ENCODE data around the gene MARVELD2. TPM values are rescaled to one million over a fixed set of nuclear protein-coding genes. Genes with fewer than 3 reads are reported as not detected.

Gene MARVELD2
- total and polyA plus RNA-seq, 2 of the 13 experiments (the other 11 are each of a cell fraction or from before 2014, with no cell fraction given): 11.1 to 15.4 TPM

DNA sequence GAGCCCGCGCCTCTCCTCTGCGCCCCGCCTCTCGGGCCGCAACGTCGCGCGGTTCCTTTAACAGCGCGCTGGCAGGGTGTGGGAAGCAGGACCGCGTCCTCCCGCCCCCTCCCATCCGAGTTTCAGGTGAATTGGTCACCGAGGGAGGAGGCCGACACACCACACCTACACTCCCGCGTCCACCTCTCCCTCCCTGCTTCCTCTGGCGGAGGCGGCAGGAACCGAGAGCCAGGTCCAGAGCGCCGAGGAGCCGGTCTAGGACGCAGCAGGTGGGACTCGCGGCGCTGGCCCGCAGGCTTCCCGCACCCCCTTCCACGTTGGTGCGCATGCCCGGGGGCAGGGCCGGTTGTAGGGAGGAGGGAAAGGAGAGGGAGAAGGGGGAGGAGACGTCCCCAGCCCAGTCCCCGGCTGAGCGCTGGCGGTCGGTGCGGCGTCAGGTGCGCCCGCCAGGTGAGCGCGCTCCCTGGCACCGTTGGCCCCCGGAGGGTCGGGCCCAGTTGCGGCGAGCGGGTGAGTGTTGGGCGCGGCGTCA is 77.5 kb downstream of the MARVELD2 start, which contains the start of gene OCLN (continued):
- TF ChIP-seq, protein P1, sequence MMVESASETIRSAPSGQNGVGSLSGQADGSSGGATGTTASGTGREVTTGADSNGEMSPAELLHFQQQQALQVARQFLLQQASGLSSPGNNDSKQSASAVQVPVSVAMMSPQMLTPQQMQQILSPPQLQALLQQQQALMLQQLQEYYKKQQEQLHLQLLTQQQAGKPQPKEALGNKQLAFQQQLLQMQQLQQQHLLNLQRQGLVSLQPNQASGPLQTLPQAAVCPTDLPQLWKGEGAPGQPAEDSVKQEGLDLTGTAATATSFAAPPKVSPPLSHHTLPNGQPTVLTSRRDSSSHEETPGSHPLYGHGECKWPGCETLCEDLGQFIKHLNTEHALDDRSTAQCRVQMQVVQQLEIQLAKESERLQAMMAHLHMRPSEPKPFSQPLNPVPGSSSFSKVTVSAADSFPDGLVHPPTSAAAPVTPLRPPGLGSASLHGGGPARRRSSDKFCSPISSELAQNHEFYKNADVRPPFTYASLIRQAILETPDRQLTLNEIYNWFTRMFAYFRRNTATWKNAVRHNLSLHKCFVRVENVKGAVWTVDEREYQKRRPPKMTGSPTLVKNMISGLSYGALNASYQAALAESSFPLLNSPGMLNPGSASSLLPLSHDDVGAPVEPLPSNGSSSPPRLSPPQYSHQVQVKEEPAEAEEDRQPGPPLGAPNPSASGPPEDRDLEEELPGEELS (CRISPR knock-in tag; IDR thresholded peaks at IDR 0.05): peak; percentile 28; the same call in 1 of the 2 replicates
- TF ChIP-seq POLR2G (IDR thresholded peaks at IDR 0.05; ENCODE audit: low read depth, low read length) (peak; percentile 83), ZKSCAN1 (IDR thresholded peaks at IDR 0.05; ENCODE audit: low read length) (no peak), AGO1 (IDR thresholded peaks at IDR 0.05; ENCODE audit: low read depth, low read length, poor library complexity, severe bottlenecking) (no peak), ZNF83 (CRISPR knock-in tag; IDR thresholded peaks at IDR 0.05; ENCODE audit: borderline replicate concordance) (no peak), MTA1 (CRISPR knock-in tag; IDR thresholded peaks at IDR 0.05; ENCODE audit: borderline replicate concordance) (peak; percentile 72; the same call in 1 of the 2 replicates), ZNF12 (CRISPR knock-in tag; IDR thresholded peaks at IDR 0.05) (no peak), HNRNPUL1 (IDR thresholded peaks at IDR 0.05; ENCODE audit: low read depth, low read length) (no peak), ZNF10 (CRISPR knock-in tag; IDR thresholded peaks at IDR 0.05; ENCODE audit: borderline replicate concordance, low read depth) (no peak), TBX2 (CRISPR knock-in tag; IDR thresholded peaks at IDR 0.05; ENCODE audit: borderline replicate concordance) (peak; percentile 92), CENPT (CRISPR knock-in tag; IDR thresholded peaks at IDR 0.05; ENCODE audit: low read depth) (no peak), SP140L (CRISPR knock-in tag; IDR thresholded peaks at IDR 0.05; ENCODE audit: borderline replicate concordance) (no peak), REL (CRISPR knock-in tag; conservative IDR thresholded peaks at IDR 0.05) (peak; percentile 75), ZNF563 (CRISPR knock-in tag; IDR thresholded peaks at IDR 0.05) (no peak; the same call in 1 of the 2 replicates), SETDB1 (CRISPR knock-in tag; IDR thresholded peaks at IDR 0.05; ENCODE audit: borderline replicate concordance) (no peak), ZNF510 (CRISPR knock-in tag; IDR thresholded peaks at IDR 0.05; ENCODE audit: low read depth) (0 out of 2 replicates have a peak, but pooled peaks have one; percentile 29)
- TF ChIP-seq, protein P2, sequence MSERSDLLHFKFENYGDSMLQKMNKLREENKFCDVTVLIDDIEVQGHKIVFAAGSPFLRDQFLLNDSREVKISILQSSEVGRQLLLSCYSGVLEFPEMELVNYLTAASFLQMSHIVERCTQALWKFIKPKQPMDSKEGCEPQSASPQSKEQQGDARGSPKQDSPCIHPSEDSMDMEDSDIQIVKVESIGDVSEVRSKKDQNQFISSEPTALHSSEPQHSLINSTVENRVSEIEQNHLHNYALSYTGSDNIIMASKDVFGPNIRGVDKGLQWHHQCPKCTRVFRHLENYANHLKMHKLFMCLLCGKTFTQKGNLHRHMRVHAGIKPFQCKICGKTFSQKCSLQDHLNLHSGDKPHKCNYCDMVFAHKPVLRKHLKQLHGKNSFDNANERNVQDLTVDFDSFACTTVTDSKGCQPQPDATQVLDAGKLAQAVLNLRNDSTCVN (CRISPR knock-in tag; IDR thresholded peaks at IDR 0.05; ENCODE audit: borderline replicate concordance): no peak
- TF ChIP-seq, protein P3, sequence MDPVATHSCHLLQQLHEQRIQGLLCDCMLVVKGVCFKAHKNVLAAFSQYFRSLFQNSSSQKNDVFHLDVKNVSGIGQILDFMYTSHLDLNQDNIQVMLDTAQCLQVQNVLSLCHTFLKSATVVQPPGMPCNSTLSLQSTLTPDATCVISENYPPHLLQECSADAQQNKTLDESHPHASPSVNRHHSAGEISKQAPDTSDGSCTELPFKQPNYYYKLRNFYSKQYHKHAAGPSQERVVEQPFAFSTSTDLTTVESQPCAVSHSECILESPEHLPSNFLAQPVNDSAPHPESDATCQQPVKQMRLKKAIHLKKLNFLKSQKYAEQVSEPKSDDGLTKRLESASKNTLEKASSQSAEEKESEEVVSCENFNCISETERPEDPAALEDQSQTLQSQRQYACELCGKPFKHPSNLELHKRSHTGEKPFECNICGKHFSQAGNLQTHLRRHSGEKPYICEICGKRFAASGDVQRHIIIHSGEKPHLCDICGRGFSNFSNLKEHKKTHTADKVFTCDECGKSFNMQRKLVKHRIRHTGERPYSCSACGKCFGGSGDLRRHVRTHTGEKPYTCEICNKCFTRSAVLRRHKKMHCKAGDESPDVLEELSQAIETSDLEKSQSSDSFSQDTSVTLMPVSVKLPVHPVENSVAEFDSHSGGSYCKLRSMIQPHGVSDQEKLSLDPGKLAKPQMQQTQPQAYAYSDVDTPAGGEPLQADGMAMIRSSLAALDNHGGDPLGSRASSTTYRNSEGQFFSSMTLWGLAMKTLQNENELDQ (CRISPR knock-in tag; IDR thresholded peaks at IDR 0.05; ENCODE audit: borderline replicate concordance): 0 out of 2 replicates have a peak, but pooled peaks have one; percentile 41
- TF ChIP-seq, protein P4, sequence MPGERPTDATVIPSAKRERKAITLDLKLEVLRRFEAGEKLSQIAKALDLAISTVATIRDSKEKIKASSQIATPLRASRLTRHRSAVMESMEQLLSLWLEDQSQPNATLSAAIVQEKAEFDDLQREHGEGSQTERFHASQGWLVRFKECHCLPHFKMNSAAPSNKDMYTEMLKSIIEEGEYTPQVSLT (CRISPR knock-in tag; IDR thresholded peaks at IDR 0.05; ENCODE audit: borderline replicate concordance, low read depth): no peak; the same call in 1 of the 2 replicates
- TF ChIP-seq, protein P5, sequence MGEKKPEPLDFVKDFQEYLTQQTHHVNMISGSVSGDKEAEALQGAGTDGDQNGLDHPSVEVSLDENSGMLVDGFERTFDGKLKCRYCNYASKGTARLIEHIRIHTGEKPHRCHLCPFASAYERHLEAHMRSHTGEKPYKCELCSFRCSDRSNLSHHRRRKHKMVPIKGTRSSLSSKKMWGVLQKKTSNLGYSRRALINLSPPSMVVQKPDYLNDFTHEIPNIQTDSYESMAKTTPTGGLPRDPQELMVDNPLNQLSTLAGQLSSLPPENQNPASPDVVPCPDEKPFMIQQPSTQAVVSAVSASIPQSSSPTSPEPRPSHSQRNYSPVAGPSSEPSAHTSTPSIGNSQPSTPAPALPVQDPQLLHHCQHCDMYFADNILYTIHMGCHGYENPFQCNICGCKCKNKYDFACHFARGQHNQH (CRISPR knock-in tag; IDR thresholded peaks at IDR 0.05): peak; percentile 76; the same call in 1 of the 2 replicates

All from HepG2 (cell line).